Measurements from ENCODE around the gene CEP104. TPM values are rescaled to one million over a fixed set of nuclear protein-coding genes. Genes with fewer than 3 reads are reported as not detected.

The CEP104 gene
- total RNA-seq, 1 experiment from 2014 or later: 74.1 TPM

DNA sequence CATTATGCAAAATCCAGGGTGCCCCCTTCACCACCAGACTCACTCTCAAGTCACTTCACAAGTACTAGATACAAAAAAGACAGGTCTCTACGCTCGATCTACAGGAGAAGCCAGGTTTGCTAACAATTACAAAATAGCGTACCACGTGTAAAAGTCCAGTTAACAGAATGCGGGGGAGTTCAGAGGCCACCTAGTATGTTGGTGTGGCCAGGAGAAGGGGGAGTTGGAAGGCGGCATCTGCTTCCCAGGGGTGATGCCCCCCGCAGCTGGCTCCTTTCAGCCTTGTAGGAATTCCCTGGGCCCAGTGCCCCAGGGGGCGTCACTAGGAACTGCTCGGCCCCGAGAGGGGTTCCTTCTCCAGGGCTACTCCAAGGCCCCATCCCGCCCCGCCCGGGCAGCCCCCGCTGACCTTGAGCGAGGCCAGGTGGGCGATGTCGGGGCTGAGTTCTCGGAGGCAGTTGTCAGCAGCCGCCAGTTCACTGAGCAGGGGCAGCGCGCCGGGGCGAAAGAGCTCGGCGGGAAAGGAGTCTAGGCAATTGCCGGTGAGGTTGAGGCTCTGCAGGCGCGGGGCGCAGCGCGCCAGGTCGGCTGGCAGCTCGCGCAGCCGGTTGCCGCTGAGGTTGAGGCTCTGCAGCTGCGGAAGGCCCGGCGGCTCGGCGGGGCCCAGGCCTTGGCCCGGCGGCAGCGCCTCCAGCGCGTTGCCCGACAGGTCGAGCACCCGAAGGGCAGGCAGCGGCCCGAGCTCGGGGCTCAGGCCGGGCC, 61.4 kb downstream of the CEP104 start:
- Mint-ChIP-seq H3K27me3 (ENCODE audit: insufficient read depth, unreplicated experiment) (no peaks in the 10 kb centered on the region), H3K9me3 (ENCODE audit: unreplicated experiment) (no peaks in the 10 kb centered on the region), H3K36me3 (ENCODE audit: insufficient read depth, unreplicated experiment) (peaks cover 29% of the 10 kb centered on the region), H3K27ac (ENCODE audit: low read depth, unreplicated experiment) (peak overlapping the region; percentile 86), H3K4me3 (ENCODE audit: unreplicated experiment) (peak overlapping the region; percentile 94), H3K4me1 (ENCODE audit: insufficient read depth, unreplicated experiment) (peaks cover 16% of the 10 kb centered on the region)
- ChIA-PET CTCF (interaction anchor here (0.5 to 2.2 kb wide), 5 partner anchors 15 to 227 kb away, joined by 3 to 5 read pairs (median 3); partner anchors contain the start of genes CEP104 and DFFB), POLR2A (interaction anchor here (0.7 to 4.6 kb wide), 15 partner anchors 10 to 342 kb away, joined by 3 to 20 read pairs (median 5); partner anchors contain the start of genes C1orf174, CCDC27, CEP104 and DFFB)
- intact Hi-C loops (cut with micrococcal nuclease): loop anchor here (5.0 kb wide), 1 partner anchor 173 kb away; no protein-coding TSS in a partner anchor
- TF ChIP-seq, protein P1, sequence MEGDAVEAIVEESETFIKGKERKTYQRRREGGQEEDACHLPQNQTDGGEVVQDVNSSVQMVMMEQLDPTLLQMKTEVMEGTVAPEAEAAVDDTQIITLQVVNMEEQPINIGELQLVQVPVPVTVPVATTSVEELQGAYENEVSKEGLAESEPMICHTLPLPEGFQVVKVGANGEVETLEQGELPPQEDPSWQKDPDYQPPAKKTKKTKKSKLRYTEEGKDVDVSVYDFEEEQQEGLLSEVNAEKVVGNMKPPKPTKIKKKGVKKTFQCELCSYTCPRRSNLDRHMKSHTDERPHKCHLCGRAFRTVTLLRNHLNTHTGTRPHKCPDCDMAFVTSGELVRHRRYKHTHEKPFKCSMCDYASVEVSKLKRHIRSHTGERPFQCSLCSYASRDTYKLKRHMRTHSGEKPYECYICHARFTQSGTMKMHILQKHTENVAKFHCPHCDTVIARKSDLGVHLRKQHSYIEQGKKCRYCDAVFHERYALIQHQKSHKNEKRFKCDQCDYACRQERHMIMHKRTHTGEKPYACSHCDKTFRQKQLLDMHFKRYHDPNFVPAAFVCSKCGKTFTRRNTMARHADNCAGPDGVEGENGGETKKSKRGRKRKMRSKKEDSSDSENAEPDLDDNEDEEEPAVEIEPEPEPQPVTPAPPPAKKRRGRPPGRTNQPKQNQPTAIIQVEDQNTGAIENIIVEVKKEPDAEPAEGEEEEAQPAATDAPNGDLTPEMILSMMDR (IDR thresholded peaks at IDR 0.05; ENCODE audit: unreplicated experiment): no peak
- no peak for DNase-seq (ENCODE audit: unreplicated experiment)
- no TSS peak for BruUV-seq (replicated peaks)

DNA sequence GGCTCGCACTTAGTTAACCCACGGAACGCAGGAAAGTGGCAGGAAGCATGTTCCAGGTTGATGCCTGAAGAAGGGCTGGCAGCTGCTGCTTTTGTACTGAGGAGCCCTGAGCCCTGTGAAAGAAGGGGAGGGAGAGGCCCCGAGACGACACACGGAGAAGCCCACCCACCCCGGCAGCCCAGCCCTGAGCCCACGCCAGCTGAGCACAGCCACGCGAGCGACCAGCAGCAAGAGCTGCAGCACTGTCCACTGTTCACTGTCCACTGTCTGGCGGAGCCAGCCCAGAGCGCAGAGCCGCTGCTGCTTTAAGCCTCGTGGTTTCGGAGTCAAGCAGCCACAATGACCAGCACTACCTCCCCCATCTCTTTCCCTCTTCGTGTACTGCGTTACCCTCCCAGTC, 66.1 kb downstream of the CEP104 start:
- Mint-ChIP-seq H3K9me3 (ENCODE audit: unreplicated experiment) (no peaks in the 10 kb centered on the region), H3K4me3 (ENCODE audit: unreplicated experiment) (no peak overlapping the region), H3K27me3 (ENCODE audit: insufficient read depth, unreplicated experiment) (no peaks in the 10 kb centered on the region), H3K4me1 (ENCODE audit: insufficient read depth, unreplicated experiment) (peaks cover 11% of the 10 kb centered on the region), H3K36me3 (ENCODE audit: insufficient read depth, unreplicated experiment) (peaks cover 47% of the 10 kb centered on the region), H3K27ac (ENCODE audit: low read depth, unreplicated experiment) (no peak overlapping the region)
- ChIA-PET CTCF (no interaction called here), POLR2A (no interaction called here)
- TF ChIP-seq, protein P1 (IDR thresholded peaks at IDR 0.05; ENCODE audit: unreplicated experiment): no peak
- DNase-seq (ENCODE audit: unreplicated experiment): no peak
- intact Hi-C loops (cut with micrococcal nuclease): no loop called here
- no TSS peak for BruUV-seq (replicated peaks)

DNA sequence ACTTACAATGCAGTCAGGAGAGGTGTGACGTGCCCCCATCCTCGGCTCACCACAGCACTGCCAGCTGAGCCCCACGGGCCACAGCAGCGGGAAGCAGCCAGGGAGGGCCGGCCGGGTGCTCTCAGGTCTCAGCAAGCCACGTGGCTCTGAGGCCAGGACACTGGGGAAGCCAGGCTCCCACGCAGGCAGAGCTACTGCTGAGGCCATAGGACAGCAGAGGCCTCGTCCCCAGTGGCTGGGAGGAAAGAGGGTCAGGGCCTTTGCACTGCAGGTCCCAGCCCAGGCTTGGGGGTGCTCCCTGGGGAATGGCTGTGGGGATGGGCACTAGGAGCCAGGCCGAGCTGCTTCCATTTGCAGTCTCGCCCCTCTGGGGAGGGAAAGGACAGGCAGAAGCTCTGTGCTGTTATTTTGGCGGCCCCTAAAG, 66.5 kb downstream of the CEP104 start:
- no peaks in the 10 kb centered on the region for H3K9me3 Mint-ChIP-seq (ENCODE audit: unreplicated experiment)
- no peak overlapping the region for H3K27ac Mint-ChIP-seq (ENCODE audit: low read depth, unreplicated experiment)
- H3K4me3 Mint-ChIP-seq (ENCODE audit: unreplicated experiment): no peak overlapping the region
- H3K27me3 Mint-ChIP-seq (ENCODE audit: insufficient read depth, unreplicated experiment): no peaks in the 10 kb centered on the region
- ChIA-PET CTCF (interaction anchor here (0.7 kb wide), 1 partner anchor 1616 kb away, joined by 4 read pairs; no protein-coding TSS in a partner anchor), POLR2A (no interaction called here)
- no peak for DNase-seq (ENCODE audit: unreplicated experiment)
- TF ChIP-seq, protein P1 (IDR thresholded peaks at IDR 0.05; ENCODE audit: unreplicated experiment): no peak
- H3K4me1 Mint-ChIP-seq (ENCODE audit: insufficient read depth, unreplicated experiment): peaks cover 11% of the 10 kb centered on the region
- intact Hi-C loops (cut with micrococcal nuclease): no loop called here
- peaks cover 52% of the 10 kb centered on the region for H3K36me3 Mint-ChIP-seq (ENCODE audit: insufficient read depth, unreplicated experiment)
- no TSS peak for BruUV-seq (replicated peaks)

DNA sequence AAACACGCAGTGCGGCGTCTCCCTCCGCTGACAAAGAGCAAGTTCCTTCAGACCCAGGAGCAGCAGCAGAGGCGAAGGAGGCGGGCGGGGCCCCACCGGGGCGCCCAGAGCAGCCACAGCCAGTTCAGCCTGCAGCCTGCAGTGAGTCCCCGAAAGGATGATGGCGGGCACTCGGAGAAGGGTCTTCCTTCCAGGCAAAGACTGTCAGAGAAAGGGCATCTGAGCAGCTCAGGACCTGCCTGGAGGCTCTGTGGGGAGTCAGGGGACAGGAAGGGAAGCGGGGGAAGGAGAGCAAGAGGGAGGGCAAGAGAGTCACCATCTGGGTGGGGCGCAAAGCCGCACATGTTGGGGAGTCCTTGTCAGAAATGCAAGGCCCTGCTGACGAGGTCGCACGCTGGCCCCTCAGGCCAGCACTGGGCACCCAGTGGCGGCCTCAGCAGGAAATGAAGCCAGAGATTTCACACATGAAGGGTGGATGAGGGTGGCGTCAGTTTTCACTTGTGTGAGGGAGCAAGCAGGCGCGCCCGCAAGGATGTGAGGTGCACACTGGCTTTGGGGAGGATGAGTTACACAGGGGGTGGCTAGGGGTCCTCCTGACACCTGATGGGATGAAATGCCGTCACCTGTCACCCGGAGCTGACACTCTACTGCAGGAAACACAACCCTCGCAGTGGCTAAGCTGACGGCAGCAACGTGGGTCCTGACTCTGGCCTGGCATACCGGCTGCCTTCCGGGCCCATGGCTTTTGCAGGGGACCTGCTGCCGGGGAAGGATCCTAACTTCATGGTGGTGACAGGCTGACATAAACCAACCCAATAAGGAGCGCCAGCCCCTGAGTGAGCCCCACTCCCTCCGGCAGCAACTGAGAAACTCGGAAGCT, 67.3 kb downstream of the CEP104 start:
- Mint-ChIP-seq H3K9me3 (ENCODE audit: unreplicated experiment) (no peaks in the 10 kb centered on the region), H3K4me1 (ENCODE audit: insufficient read depth, unreplicated experiment) (peaks cover 11% of the 10 kb centered on the region), H3K4me3 (ENCODE audit: unreplicated experiment) (no peak overlapping the region), H3K36me3 (ENCODE audit: insufficient read depth, unreplicated experiment) (peaks cover 60% of the 10 kb centered on the region), H3K27ac (ENCODE audit: low read depth, unreplicated experiment) (no peak overlapping the region), H3K27me3 (ENCODE audit: insufficient read depth, unreplicated experiment) (no peaks in the 10 kb centered on the region)
- CTCF ChIA-PET: interaction anchor here (0.7 kb wide), 1 partner anchor 1615 kb away, joined by 4 read pairs; no protein-coding TSS in a partner anchor
- TF ChIP-seq, protein P1 (IDR thresholded peaks at IDR 0.05; ENCODE audit: unreplicated experiment): no peak
- POLR2A ChIA-PET: no interaction called here
- DNase-seq (ENCODE audit: unreplicated experiment): no peak
- no TSS peak for BruUV-seq (replicated peaks)
- intact Hi-C loops (cut with micrococcal nuclease): no loop called here

Data from MCF 10A (cell line).